ENCODE results near the gene TMEM248. TPM values are rescaled to one million over a fixed set of nuclear protein-coding genes. Genes with fewer than 3 reads are reported as not detected.

TMEM248 gene
- total RNA-seq, 4 donors from 2014 or later: 119 to 179 (median 144) TPM

DNA sequence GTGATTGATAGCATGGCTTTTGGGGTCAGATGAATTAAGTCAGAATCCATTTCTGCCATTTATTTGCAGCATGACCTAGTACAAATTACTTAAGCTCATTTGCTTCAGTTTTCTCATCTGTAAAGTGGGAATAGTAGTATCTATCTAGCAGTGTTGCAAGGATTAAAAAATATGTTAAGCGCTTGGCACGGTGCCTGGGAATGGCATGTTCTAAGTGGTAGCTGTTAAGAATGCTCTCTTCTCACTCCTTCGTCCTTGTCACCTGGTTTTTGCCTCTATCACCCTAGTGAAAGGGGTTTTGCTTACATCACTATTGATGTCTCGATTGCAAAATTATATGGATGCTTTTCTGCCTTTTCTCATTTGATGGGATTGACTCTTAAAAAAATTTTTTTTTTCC is 7.4 kb downstream of the TMEM248 start:
- no peak for TF ChIP-seq POLR2A (IDR thresholded peaks at IDR 0.05)
- TF ChIP-seq, protein P1, sequence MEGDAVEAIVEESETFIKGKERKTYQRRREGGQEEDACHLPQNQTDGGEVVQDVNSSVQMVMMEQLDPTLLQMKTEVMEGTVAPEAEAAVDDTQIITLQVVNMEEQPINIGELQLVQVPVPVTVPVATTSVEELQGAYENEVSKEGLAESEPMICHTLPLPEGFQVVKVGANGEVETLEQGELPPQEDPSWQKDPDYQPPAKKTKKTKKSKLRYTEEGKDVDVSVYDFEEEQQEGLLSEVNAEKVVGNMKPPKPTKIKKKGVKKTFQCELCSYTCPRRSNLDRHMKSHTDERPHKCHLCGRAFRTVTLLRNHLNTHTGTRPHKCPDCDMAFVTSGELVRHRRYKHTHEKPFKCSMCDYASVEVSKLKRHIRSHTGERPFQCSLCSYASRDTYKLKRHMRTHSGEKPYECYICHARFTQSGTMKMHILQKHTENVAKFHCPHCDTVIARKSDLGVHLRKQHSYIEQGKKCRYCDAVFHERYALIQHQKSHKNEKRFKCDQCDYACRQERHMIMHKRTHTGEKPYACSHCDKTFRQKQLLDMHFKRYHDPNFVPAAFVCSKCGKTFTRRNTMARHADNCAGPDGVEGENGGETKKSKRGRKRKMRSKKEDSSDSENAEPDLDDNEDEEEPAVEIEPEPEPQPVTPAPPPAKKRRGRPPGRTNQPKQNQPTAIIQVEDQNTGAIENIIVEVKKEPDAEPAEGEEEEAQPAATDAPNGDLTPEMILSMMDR (IDR thresholded peaks at IDR 0.05): no peak
- WGBS, 2 donors: 81 to 86% methylated on average over 4 of the region's 4 CpGs
- H3K36me3 ChIP-seq: no peaks in the 10 kb centered on the region
- H3K27ac ChIP-seq: no peak overlapping the region
- peaks cover 11 to 40% of the 10 kb centered on the region in 2 donors for H3K4me1 ChIP-seq
- intact Hi-C loops (cut with DNase I): no loop called here
- H3K4me3 ChIP-seq (replicated peaks in 1 of 3): no peak overlapping the region
- peak; percentile 47 to 50 for DNase-seq
- H3K9me3 ChIP-seq: no peaks in the 10 kb centered on the region
- no peaks in the 10 kb centered on the region for H3K27me3 ChIP-seq

DNA sequence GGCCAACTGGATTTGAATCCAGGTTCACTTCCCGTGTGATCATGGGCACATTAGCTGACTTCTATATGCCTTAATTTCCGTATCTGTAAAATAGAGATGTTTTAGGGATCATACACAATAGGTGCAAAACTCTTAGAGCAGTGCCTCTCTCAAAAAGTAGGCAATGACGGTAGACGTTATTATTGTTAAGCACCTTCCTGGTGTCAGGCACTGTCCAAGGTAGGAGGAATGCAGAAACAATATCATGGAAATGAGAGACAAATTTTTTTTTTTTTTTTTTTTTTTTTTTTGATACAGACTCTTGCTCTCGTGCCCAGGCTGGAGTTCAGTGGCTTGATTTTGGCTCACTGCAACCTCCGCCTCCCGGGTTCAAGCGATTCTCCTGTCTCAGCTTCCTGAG is 8.1 kb downstream of the TMEM248 start:
- 93% methylated on average over 8 of the region's 8 CpGs for WGBS, 2 donors
- intact Hi-C loops (cut with DNase I): no loop called here
- DNase-seq: no peak
- Histone ChIP-seq H3K4me1 (peaks cover 9 to 32% of the 10 kb centered on the region in 2 donors), H3K36me3 (no peaks in the 10 kb centered on the region), H3K27me3 (no peaks in the 10 kb centered on the region), H3K4me3 (replicated peaks in 1 of 3) (no peak overlapping the region), H3K9me3 (no peaks in the 10 kb centered on the region), H3K27ac (no peak overlapping the region)
- TF ChIP-seq, protein P1 (IDR thresholded peaks at IDR 0.05): no peak
- no peak for TF ChIP-seq POLR2A (IDR thresholded peaks at IDR 0.05)

DNA sequence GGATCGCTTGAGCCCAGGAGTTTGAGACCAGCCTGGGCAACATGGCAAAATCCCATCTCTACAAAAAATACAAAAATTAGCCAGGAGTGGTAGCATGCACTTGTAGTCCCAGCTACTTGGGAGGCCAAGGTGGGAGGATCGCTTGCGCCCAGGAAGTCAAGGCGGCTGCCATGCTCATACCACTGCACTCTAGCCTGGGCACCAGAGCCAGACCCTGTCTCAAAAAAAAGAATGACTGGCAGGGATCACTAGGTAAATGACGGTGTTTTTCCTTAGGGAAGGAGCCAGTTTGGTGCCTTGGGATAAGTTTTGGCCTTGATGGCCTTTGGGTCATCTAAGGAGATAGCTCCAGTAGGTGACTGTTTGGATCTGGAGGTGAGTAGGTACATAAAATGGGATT is 8.9 kb downstream of the TMEM248 start:
- 95 to 98% methylated on average over 5 of the region's 5 CpGs for WGBS, 2 donors
- no peaks in the 10 kb centered on the region for H3K27me3 ChIP-seq
- DNase-seq: no peak
- intact Hi-C loops (cut with DNase I): no loop called here
- TF ChIP-seq, protein P1 (IDR thresholded peaks at IDR 0.05): no peak
- no peak for TF ChIP-seq POLR2A (IDR thresholded peaks at IDR 0.05)
- no peaks in the 10 kb centered on the region for H3K9me3 ChIP-seq
- H3K27ac ChIP-seq: no peak overlapping the region
- H3K4me3 ChIP-seq (replicated peaks in 1 of 3): no peak overlapping the region
- peaks cover 9 to 30% of the 10 kb centered on the region in 2 donors for H3K4me1 ChIP-seq
- no peaks in the 10 kb centered on the region for H3K36me3 ChIP-seq

DNA sequence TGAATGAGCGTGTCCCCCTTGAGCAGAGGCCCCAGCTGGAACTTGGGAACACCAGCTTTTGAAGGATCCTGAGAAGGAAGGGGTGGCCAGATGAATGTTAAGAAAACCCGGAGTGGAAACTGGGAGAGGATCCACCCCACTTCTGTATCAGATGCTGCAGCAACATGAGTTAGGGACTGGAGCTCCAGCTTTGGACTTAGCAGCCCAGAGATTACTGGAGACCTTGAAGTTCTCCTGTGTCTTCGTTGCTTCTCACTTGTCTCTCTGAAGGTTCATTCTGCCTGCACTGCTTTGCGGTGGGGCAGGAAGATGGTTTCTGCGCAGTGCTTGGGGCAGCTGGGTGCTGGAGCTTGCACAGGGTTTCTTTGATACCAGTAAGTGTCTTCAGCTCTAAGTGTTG is 9.3 kb downstream of the TMEM248 start:
- intact Hi-C loops (cut with DNase I): no loop called here
- no peaks in the 10 kb centered on the region for H3K36me3 ChIP-seq
- TF ChIP-seq POLR2A (IDR thresholded peaks at IDR 0.05): no peak
- TF ChIP-seq, protein P1 (IDR thresholded peaks at IDR 0.05): no peak
- DNase-seq: no peak
- WGBS, 2 donors: 64 to 72% methylated on average over 5 of the region's 5 CpGs
- no peak overlapping the region for H3K4me3 ChIP-seq (replicated peaks in 1 of 3)
- no peaks in the 10 kb centered on the region for H3K27me3 ChIP-seq
- no peaks in the 10 kb centered on the region for H3K9me3 ChIP-seq
- H3K4me1 ChIP-seq: peaks cover 9 to 30% of the 10 kb centered on the region in 2 donors
- H3K27ac ChIP-seq: no peak overlapping the region

DNA sequence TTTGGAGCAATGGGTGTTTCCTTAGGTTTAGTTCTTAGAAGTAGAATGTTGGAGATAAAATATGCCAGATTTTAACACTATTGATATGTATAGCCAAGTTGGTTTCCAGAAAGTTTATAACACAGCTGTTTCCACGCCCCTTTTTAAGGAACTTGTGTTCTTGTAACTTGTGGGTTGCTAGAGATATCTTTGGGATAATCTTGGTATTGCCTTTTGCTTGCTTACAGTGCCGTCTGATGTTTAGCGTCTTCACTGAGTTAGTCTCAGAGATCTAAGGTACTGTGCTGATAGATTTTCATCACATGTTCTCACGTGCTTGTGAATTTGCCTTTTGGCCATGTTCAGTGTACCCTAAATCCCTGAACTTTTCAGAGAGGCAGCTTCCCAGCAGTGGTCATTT is 12.4 kb downstream of the TMEM248 start:
- WGBS, 2 donors: 85 to 96% methylated on average over 4 of the region's 4 CpGs
- no peak for DNase-seq
- Histone ChIP-seq H3K27ac (no peak overlapping the region), H3K9me3 (no peaks in the 10 kb centered on the region), H3K4me1 (peaks cover 3 to 14% of the 10 kb centered on the region in 2 donors), H3K4me3 (replicated peaks in 1 of 3) (no peak overlapping the region), H3K36me3 (no peaks in the 10 kb centered on the region), H3K27me3 (no peaks in the 10 kb centered on the region)
- intact Hi-C loops (cut with DNase I): no loop called here
- TF ChIP-seq, protein P1 (IDR thresholded peaks at IDR 0.05): no peak
- no peak for TF ChIP-seq POLR2A (IDR thresholded peaks at IDR 0.05)
